D341Med (cell line): ENCODE data around the gene GPR4.
"Not testable (repeated sequence)": the region's sequence is repeated elsewhere in the genome, so short reads cannot be mapped to it uniquely, and the experiment has no call there.

Experiments
- DNase-seq: peaks from one replicate; pipeline ENCODE4 v3.0.0; 2012; ENCODE audit warnings: low spot score

The GPR4 gene

GRCh38 chr19:45621976-45622503 is 20.0 kb upstream of the GPR4 start:
- DNase-seq = no peak

GRCh38 chr19:45621389-45621788 is 19.4 kb upstream of the GPR4 start:
- DNase-seq = no peak

- DNase-seq = no peak
Observed at GRCh38 chr19:45616704-45617017, 14.6 kb upstream of the GPR4 start.

DNA sequence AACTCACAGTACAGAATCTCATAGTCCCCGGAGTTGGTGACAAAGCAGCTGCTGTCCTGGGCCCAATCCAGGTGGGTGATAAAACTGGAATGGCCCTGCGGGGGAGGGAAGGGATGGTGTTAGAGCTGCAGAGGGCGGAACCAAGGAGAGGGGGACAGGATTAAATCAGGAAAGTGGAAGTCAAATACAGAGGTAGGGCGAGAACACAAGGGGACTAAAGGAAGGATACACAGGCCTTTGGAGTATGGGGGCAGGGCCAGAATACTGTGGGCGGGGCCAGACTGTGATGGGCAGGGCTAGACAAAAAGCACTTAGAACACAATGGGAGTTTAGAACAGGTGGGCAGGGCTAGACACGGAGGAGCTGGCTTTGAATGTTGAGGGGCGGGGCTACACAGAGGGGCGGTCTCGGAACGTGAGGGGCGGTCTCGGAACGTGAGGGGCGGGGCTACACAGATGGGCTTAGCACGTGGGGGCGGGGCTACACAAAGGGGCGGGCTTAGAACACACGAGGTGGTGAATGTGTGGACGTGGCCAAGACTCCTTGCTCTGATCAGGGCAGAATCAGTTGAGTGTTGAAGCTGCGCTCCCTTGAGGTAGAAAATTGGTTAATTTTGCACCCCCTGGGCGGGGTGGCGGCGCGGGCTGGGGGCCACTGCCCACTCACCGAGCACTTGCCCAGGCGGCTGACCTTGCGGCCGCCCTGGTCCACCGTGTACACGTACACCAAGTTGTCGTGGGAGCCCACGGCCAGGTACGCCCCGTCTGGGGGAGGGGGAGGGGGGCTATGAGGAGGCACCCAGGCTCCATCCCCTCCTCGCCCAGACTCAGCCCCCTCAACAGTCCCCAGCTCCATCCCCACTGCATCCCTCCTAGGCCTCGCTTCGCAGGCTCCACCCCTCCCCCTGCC is 14.0 kb upstream of the GPR4 start:
- peak; percentile 94 for DNase-seq

DNA sequence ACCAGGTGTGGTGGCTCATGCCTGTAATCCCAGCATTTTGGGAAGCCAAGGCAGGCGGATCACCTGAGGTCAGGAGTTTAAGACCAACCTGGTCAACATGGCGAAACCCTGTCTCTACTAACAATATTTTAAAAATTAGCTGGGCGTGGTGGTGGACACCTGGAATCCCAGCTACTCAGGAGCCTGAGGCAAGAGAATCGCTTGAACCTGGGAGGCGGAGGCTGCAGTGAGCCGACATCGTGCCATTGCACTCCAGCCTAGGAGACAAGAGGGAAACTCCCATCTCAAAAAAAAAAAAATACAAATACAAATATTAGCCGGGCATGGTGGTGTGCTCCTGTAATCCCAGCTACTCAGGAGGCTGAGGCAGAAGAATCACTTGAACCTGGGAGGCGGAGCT is 13.0 kb upstream of the GPR4 start:
- DNase-seq = not testable (repeated sequence)

DNA sequence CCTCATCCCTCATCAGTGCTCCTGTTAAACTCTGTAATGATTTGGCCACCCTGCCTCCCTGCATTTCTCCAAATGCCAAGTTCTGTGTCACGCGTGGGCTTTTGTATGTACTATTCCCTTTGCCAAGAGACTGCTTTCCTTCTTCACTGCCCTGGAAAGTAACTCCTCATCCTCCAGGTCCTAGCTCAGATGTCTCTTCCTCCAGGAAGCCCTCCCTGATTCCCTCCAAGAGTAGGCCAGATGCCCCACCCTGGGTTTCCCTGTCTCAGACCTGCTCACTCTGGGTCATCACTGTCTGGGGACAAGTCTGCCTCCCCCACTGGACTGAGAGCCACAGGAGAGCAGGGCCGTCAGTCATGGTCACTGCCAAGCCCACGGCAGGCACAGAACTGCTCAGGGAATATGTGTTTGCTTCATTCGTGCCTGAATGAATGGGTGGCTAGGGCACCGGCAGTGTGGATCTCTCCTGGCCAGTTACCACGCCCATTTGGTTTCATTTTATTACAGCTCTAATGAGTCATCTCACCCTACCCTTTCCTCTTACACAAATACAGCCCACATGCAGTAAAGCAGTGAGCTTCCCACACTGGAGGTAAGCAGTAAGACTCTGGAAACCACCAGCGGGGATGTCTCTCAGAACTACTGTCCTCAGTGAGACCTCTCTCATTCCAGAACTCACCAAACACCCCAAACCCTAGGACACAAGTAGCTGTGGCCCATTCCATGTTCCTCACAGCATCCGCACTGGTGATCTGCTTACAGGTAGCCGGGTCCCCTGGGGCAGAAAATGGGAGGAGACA is 12.1 kb upstream of the GPR4 start:
- no peak for DNase-seq

DNA sequence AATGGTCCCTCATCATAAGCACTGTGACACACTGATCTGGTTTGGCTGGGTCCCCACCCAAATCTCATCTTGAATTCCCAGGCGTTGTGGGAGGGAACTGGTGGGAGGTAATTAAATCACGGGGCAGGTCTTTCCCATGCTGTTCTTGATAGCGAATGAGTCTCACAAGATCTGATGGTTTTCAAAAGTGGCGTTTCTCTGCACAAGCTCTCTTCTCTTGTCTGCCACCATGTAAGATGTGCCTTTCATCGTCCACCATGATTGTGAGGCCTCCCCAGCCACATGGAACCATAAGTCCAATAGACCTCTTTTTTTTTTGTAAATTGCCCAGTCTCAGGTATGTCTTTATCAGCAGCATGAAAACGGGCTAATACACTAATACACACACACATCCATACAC is 6.9 kb upstream of the GPR4 start:
- no peak for DNase-seq

GRCh38 chr19:45607071-45608029 is 5.3 kb upstream of the GPR4 start:
- DNase-seq = peak; percentile 86

- DNase-seq = no peak
Observed at GRCh38 chr19:45601115-45601514, 897 bp downstream of the GPR4 start.

- DNase-seq = no peak
Observed at GRCh38 chr19:45600340-45600885, 1.6 kb downstream of the GPR4 start.

DNA sequence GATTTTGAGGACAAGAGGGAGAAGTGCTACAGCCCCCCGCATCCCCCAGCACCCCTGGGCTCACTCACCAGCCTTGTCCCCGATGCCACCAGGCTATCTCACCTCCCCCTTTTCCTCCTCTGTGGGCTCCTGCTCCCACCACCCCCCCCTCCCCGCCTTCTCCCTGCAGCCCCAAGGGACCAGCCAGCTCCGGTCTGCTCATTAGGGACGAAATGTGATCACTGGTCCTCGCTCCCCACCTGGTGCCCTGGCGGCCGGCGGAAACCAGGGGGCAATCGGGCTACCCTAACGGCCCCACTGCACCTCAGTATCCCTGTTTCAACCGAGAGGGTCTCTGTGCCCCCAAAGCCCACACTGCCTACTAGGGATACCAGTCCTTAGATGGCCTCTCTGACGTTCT is 2.7 kb downstream of the GPR4 start:
- no peak for DNase-seq

DNA sequence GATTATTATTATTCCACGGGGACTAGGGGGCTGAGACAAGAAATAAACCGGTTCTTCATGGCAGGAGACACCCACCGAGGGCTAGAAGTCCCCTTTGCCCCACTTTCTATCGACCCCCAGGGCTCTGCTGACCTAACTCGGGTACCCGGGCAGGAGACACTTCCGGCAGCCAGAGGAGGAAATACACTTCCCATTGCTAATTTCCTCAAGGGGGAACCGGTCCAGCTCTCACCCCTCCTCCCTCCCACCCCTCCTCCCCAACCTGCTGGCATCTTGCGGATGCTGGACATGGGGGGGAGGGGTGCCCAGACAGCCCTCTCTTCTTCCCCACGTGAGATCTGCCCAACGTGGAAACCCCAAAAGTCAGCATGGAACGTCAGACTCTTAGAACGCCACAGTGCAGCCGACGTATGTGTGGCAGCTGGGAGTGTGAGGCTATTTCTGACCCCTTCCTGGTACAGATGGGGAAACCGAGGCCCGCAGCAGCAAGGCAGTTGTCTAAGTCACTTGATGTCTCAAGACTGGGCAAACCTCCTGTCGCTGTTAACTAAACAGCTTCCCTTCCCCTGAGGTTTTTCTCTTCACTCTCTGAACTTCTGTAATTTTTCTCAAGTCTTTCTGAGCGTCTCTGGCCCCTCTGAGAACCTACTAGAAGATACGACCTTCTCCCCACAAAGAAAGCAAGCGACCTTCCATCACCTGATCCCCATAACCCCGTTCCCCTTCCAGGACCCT is 3.6 kb downstream of the GPR4 start:
- no peak for DNase-seq

- no peak for DNase-seq
Observed at GRCh38 chr19:45597425-45598111, 4.4 kb downstream of the GPR4 start.

- no peak for DNase-seq
Observed at GRCh38 chr19:45595814-45596213, 6.2 kb downstream of the GPR4 start.

GRCh38 chr19:45593520-45593919 is 8.5 kb downstream of the GPR4 start:
- DNase-seq = no peak

DNA sequence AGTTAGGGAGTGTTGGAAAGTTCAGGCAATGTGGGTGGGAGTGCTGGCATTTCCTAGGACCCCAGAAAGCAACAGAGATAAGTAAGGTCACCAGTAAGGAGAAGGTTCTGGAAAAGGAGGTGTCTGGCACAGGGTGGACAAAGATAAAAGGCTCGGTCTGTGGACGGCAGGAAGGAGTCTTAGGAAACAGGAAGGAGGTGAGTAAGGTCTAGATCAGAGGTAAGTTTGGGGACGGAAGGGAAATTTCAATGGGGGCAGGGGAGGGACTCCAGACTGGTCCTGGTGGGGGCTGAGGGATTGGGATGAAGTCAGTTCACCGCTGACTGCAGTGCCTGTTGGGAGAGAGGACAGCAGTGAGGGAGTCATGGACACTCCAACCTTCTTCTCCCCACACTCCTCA is 9.6 kb downstream of the GPR4 start:
- DNase-seq = no peak

- DNase-seq = no peak
Observed at GRCh38 chr19:45591638-45592005, 10.4 kb downstream of the GPR4 start.

DNA sequence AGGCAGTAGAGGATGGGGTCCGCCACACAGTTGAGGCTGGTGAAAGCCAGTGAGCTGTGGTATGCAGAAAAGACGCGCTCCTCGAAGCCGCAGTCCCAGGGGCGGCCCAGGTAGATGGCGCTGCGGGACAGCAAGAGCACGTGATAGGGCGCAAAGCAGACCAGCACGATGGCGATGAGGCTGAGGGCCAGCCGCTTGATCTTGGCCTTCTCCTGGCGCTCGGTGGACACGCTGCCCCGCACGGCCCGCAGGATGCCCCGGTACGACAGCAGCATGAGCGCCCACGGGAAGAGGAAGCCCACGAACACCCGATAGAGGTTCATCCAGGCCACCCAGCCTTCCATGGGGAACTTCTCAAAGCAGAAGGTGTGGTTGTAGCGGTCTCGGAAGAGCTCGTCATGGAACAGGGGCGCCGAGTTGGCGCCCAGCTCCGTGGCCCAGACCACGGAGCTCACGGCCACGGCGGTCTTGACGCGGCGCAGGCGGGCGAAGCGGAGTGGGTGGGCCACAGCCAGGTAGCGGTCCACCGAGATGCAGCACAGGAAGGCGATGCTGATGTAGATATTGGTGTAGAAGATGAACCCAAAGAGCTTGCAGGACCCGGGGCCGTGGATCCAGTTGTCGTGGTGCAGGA is 10.9 kb downstream of the GPR4 start:
- DNase-seq = peak; percentile 89

- no peak for DNase-seq
Observed at GRCh38 chr19:45590300-45591003, 11.6 kb downstream of the GPR4 start.
